GM18526 (cell line): ENCODE data around the gene ZNF761.

Experiments
- POLR2A ChIP-seq: IDR thresholded peaks from 3 replicates; pipeline ENCODE4 v1.6.1; 2011; ENCODE audit not compliant: insufficient read length; ENCODE audit errors: extremely low read depth

Gene ZNF761

GRCh38 chr19:53431399-53432087 is at the start of gene ZNF761:
ZNF761 (plus strand) TSS chr19:53431984; CDS start chr19:53447269, 15,285 bp downstream.
- TF ChIP-seq POLR2A = peak; percentile 86

- TF ChIP-seq POLR2A = no peak
Measured at GRCh38 chr19:53388168-53388567, 43.6 kb upstream of the ZNF761 start.

GRCh38 chr19:53388904-53389303 is 42.9 kb upstream of the ZNF761 start:
- no peak for TF ChIP-seq POLR2A

GRCh38 chr19:53389571-53389970 is 42.2 kb upstream of the ZNF761 start:
- no peak for TF ChIP-seq POLR2A

- TF ChIP-seq POLR2A = no peak
Measured at GRCh38 chr19:53389978-53390377, 41.8 kb upstream of the ZNF761 start.

- no peak for TF ChIP-seq POLR2A
Measured at GRCh38 chr19:53394522-53394973, 37.2 kb upstream of the ZNF761 start.

- TF ChIP-seq POLR2A = peak; percentile 81
Measured at GRCh38 chr19:53394974-53395839, 36.6 kb upstream of the ZNF761 start, which contains the start of gene ZNF765. ZNF765 (plus strand) TSS chr19:53395149; CDS start chr19:53398016, 2,867 bp downstream.

GRCh38 chr19:53396525-53396868 is 35.3 kb upstream of the ZNF761 start:
- TF ChIP-seq POLR2A = no peak

- TF ChIP-seq POLR2A = no peak
Measured at GRCh38 chr19:53409505-53410204, 22.1 kb upstream of the ZNF761 start.

- no peak for TF ChIP-seq POLR2A
Measured at GRCh38 chr19:53422551-53422950, 9.2 kb upstream of the ZNF761 start.

- no peak for TF ChIP-seq POLR2A
Measured at GRCh38 chr19:53424968-53425597, 6.7 kb upstream of the ZNF761 start.

GRCh38 chr19:53432088-53432661 is 391 bp downstream of the ZNF761 start:
- no peak for TF ChIP-seq POLR2A

- TF ChIP-seq POLR2A = no peak
Measured at GRCh38 chr19:53455828-53456227, 24.0 kb downstream of the ZNF761 start.

- TF ChIP-seq POLR2A = no peak
Measured at GRCh38 chr19:53461866-53462265, 30.1 kb downstream of the ZNF761 start.

GRCh38 chr19:53462861-53463260 is 31.1 kb downstream of the ZNF761 start:
- TF ChIP-seq POLR2A = no peak
